Gastroesophageal sphincter (tissue), 3 donors: Measurements from ENCODE around the gene TMEM243.

Source experiments
- CTCF ChIP-seq, 4 experiments: fragments of 200-600 bp in 2 of 4; fragments of 450-650 bp in 2 of 4; sonication (generic) in 1 of 4; IDR thresholded peaks; one replicate each; pipeline ENCODE4 v1.5.1; 2017 to 2019; ENCODE audit warnings: antibody characterized with exemption in 4 of 4, mild to moderate bottlenecking in 2 of 4, moderate library complexity in 2 of 4
- EP300 ChIP-seq: sonication (generic); formaldehyde crosslinking; IDR thresholded peaks from one replicate; pipeline ENCODE4 v1.6.1; 2017; ENCODE audit warnings: antibody characterized with exemption, mild to moderate bottlenecking
- POLR2A ChIP-seq, 2 donors: fragments of 450-650 bp; IDR thresholded peaks; one replicate each; pipeline ENCODE4 v1.6.1; 2017; ENCODE audit warnings: antibody characterized with exemption in 2 of 2, mild to moderate bottlenecking in 2 of 2, moderate library complexity in 1 of 2
- POLR2AphosphoS5 ChIP-seq: sonication (generic); formaldehyde crosslinking; IDR thresholded peaks from one replicate; pipeline ENCODE4 v1.6.1; 2017; ENCODE audit warnings: antibody characterized with exemption

DNA sequence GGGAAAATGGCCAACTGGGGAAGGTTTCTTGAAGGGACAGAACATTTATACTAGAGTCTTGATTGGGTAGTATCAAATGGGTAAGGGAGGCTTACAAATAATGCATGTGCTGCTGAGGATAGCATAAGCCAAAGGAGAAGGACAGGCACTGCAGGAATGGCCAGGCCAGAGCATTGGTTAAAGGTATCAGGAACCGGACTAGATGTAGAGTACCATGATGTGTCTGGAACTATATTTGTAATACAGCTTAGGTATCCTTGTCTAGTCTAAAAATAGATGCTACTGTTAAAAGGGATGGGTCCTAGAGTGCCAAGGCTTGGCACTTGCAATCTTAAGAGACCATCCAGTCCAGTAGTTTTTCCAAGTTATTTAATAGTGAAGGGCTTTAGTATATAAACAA lies 20.3 kb downstream of the TMEM243 start:
- TF ChIP-seq CTCF (IDR thresholded peaks at IDR 0.05) (no peak), EP300 (no peak), POLR2A (IDR thresholded peaks at IDR 0.05) (no peak), POLR2AphosphoS5 (no peak)
